Upper lobe of left lung (tissue), 4 donors: ENCODE results near the gene SCGB3A1.

Source experiments
- EP300 ChIP-seq, 4 donors: sonication (generic); formaldehyde crosslinking; IDR thresholded peaks; one replicate each; pipeline ENCODE4 v1.5.1; 2017; ENCODE audit warnings: antibody characterized with exemption in 4 of 4, control low read depth in 2 of 4
- POLR2A ChIP-seq, 4 donors: fragments of 450-650 bp; IDR thresholded peaks; one replicate each; pipeline ENCODE4 v1.5.1; 2016 to 2017; ENCODE audit warnings: antibody characterized with exemption in 4 of 4, mild to moderate bottlenecking in 2 of 4
- POLR2AphosphoS5 ChIP-seq, 2 donors: sonication (generic); formaldehyde crosslinking; IDR thresholded peaks; one replicate each; pipeline ENCODE4 v1.5.1; 2017; ENCODE audit warnings: antibody characterized with exemption in 2 of 2
- TF ChIP-seq, protein P1 (sequence below), 6 experiments: fragments of 450-650 bp in 4 of 6; fragments of 200-600 bp in 2 of 6; sonication (generic) in 2 of 6; IDR thresholded peaks; one replicate each; pipeline ENCODE4 v1.5.1; 2016 to 2019; ENCODE audit warnings: antibody characterized with exemption in 6 of 6

DNA sequence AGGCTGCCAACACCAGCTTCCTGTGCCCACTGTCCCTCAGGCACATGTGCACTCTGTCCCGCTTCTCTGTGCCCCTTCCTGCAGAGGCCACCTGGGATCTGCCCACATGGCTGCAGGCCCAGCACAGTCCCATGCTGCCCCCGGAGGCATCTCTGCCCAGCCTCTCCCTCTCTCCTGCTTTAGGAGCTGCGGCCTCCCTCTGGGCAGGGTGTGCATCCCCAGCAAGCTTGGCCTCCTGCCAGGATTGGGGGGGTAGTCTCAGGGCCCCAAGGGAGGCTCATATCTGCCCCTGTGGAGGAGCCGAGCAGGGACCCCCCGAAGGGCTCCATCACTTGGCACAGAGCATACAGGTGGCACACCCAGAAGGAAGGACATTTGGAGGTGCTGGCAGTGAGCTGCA, 33.3 kb upstream of the SCGB3A1 start:
- TF ChIP-seq POLR2AphosphoS5 (IDR thresholded peaks at IDR 0.05) (no peak), POLR2A (IDR thresholded peaks at IDR 0.05) (no peak), EP300 (IDR thresholded peaks at IDR 0.05) (no peak)
- TF ChIP-seq, protein P1, sequence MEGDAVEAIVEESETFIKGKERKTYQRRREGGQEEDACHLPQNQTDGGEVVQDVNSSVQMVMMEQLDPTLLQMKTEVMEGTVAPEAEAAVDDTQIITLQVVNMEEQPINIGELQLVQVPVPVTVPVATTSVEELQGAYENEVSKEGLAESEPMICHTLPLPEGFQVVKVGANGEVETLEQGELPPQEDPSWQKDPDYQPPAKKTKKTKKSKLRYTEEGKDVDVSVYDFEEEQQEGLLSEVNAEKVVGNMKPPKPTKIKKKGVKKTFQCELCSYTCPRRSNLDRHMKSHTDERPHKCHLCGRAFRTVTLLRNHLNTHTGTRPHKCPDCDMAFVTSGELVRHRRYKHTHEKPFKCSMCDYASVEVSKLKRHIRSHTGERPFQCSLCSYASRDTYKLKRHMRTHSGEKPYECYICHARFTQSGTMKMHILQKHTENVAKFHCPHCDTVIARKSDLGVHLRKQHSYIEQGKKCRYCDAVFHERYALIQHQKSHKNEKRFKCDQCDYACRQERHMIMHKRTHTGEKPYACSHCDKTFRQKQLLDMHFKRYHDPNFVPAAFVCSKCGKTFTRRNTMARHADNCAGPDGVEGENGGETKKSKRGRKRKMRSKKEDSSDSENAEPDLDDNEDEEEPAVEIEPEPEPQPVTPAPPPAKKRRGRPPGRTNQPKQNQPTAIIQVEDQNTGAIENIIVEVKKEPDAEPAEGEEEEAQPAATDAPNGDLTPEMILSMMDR (IDR thresholded peaks at IDR 0.05): no peak
